H4 (cell line): Measurements from ENCODE around the gene SULT1B1. TPM values are rescaled to one million over a fixed set of nuclear protein-coding genes. Genes with fewer than 3 reads are reported as not detected.
"Not testable (repeated sequence)": the region's sequence is repeated elsewhere in the genome, so short reads cannot be mapped to it uniquely, and the experiment has no call there.

Experiments
- DNase-seq: peaks from one replicate; pipeline ENCODE4 v3.0.0-alpha.2; 2015; ENCODE audit warnings: low spot score
- total RNA-seq: library from RNA; depleted of rRNA; stranded (reverse); fragments of >200 nt; shearing (Covaris generic); gene quantifications from 2 replicates; pipeline ENCODE4 v1.2.3, GENCODE V29; 2014; rRNA removed

The SULT1B1 gene
- 0.70 and 1.8 TPM in 2 replicates for total RNA-seq

DNA sequence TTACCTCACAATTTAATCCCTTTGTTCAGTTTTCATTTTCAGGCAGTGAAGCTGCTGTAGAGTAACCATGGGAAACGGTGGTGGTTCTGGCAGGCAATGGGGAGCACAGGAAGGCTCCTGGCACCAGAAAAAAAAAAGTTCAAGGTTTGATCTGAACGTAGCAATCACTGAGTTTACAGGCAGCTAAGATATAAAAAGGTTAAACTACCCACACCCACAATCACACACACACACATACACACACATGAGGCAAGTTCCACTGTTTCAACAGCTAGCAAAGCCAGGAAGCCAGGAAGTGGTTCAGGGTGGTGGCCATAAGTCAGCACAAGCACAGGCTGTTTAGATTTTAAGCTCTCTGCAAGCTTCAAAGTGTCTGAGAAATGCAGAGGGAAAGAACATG is at the start of gene SULT1B1:
SULT1B1 (minus strand) TSS at position 166 of the 400 bp plus-strand sequence. CDS start 5,403 bp downstream, outside the sequence.
- peak; percentile 86 for DNase-seq

DNA sequence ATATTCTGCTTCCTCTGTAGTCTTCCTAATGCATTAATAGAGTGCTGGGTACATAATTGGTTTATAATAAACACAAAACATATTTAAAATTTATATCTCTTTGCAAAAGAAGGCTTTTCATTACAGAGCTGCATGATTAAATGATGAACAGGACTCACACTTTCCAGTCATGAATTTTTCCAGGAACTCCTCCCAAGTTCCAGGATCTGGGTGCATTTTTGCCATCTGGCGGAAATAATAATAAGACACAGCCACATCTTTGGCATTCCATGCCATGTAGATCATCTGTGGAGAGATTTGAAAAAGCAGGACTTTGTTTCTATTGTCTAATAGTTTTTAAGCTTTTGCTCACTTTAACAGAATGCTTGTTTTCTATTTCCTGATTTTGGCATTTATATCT is 40.2 kb upstream of the SULT1B1 start:
- no peak for DNase-seq

DNA sequence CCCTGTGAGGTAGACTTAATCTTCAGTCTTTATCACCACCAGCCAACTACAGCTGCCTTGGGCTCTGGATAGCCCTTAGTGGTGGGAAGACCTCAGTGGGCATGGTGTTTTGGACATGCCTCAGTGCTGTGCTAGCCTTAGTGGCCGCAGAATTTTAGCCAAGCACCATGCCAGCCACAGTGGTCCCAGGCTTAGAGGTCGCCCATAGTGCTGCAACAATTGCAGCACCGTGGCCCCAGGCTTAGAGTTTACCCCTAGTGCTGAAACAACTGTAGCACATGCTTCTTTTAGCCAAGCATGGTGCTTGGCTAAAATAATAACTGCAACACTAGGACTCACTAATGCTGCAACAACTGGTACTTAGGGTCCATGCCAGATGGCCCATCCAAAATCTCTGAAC is 38.9 kb upstream of the SULT1B1 start:
- no peak for DNase-seq

DNA sequence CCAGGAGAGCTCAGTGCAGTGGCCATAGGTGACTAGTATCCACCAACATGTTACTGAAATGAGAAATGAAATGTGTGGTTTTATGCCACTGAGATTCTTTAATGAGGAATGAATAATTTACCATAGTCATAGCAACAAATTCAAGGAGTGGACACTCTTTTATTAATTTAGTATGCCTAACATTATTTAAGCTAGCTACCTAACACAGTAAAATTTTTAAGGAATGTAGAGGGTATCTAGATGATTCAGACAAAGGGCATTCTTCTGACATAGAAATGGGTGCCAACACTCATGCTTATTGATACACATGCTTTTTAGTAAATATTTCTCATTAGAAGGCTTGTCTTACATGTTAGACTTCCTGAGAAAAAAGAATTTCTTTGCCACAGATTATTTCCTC is 33.3 kb upstream of the SULT1B1 start:
- no peak for DNase-seq

DNA sequence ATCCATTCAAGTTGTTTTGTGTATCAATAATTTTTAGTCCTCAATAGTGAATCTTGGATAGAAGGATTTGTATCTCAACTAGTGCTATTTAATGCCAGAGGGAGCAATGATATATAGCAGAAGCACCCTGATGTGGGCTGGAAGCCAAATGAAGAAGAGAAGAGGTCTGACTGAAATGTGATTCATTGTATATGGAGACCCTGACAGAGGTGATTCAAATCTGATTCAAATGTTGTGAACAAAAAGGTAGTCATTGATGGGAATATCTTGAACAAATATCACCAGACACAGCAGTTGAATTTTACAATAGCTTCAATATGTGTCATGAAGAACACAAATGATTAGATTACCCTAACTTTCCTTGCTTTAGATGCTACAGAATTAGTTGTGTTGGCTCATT is 27.5 kb upstream of the SULT1B1 start:
- no peak for DNase-seq

DNA sequence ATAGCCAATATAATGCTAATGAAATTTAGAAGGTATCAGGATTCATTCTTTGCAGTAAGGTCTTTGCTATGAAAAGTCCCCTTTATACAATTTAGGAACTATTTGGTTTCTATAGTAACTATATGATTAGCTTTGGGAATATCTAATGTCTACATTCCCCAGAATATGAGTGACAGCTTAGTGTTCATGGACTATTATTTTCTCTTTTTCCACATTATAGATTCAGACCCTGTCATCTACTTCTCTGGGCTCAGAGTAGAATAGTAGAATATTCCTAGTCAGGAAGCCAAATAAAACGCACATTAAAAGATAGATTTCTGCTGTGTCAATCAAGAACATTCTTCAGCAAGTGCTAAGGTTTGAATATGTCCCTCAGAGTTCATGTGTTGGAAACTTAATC is 26.1 kb upstream of the SULT1B1 start:
- no peak for DNase-seq

DNA sequence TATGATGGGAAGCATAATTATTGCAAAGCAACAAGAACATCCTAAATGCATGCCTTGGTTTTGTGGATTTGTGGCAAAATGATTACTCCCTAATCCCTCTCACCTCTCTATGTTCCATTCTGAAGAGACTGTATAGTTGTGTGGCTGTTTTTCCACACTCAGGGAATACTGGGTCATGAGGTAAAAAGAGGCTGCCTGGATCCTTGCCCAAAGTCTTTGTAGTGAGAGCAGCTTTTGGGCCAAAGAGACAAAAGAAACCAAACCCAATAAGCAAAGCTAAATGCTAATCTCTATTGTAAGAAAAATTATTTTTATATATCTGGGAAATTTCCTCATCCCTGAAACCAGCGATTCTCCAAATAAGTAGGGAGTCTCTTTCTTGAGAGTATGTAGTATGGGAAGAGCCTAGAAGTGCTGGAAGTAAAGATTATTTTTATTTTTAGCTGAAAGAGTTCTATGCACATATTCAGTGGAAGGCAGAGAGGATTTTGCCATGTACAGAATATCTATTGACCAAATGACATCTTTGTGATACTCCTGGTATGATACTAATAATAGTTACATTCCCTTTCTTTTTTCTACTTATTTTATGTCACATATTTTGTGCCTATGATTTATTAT is 24.9 kb upstream of the SULT1B1 start:
- no peak for DNase-seq

DNA sequence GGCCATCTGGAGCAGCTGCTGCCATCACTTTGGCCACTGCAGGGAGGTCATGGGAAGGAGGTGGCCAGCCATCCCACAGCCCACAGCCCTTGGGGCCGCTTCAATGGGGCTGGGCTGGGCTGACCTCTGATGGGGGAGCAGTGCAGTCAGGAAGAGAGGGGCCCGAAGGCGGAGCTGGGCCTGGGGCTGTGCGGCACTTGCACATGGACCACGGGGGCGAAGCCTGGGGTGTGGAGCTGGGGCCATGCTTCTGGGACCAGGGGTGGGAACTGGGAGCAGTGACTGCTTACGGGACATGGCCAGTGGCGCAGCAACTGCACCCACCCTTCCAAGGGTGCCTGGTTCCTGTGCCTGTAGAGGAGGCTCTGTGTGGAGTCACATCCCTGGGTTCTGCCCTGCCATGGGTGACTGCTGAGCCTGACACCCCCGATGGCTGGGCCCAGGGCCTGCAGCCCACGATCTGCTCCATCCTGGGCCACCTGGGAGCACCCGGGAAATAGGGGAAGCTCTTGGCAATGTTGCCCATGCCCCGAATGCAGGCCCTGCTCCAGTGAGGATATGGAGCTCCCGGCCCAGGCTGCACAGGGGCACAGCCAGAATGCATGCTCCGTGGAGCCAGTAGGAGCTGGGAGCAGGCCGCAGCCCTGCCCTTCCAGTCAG is 22.4 kb upstream of the SULT1B1 start:
- no peak for DNase-seq

DNA sequence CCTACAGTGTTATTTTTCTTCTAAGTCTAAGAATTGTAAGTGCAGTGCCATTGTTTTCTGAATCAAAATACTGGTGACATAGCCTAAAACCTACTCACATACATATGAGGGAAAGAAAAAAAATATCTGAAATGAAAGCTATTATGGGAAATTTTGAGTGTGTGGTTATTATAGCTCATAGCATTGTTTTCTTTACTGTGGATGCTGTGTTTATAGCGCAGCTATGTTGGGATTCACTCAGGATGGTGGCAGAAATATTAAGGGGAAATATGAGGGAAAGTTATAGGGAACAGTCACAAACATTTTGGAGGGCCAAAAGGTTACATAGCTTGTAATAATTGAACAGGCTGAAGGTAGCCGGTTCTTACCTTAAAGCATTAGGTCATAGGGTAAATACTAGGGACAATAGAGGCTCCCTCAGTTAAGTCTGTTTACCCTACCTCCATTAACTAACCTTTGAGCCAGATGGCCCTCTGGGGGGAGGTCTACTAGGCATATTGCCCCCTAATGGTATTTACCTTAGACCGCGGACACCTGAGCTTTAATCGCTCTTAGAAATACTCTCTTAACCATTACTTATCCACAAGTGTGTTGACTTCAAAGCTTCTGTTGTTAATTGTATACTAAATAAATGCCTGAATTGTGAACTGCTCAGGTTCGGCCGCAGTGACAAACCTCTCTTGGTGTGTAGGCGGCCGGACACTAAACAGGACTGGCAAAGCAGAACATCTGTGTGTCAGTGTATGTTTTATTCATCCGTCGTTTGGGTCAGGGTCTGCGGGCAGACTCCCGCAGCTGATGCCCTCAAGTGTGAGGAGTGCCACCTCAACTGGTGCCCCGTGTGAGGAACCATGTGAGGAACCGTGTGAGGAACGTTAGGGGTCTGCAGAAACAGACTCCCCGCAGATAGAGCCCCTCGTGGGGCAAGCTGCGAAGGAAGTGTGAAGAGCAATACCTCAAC is 21.3 kb upstream of the SULT1B1 start:
- DNase-seq: no peak

DNA sequence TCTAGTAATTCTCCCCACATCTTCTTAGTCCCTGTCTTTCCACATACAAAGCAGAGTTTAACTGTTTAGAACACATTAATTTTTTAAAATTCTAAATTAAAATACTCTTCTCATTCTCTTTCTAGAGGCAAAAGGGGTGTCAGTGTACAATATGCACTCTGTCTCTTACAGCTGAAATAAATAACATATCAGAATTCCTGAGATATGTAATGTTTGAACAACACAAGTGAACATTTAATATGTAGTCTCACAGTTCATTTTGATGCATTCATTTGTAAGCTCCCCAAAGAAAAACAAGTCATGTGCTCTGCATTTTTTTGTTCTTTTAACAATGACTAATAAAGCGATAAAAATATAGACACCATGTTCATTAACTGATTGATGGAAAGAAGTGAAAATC is 19.7 kb upstream of the SULT1B1 start:
- DNase-seq: no peak

DNA sequence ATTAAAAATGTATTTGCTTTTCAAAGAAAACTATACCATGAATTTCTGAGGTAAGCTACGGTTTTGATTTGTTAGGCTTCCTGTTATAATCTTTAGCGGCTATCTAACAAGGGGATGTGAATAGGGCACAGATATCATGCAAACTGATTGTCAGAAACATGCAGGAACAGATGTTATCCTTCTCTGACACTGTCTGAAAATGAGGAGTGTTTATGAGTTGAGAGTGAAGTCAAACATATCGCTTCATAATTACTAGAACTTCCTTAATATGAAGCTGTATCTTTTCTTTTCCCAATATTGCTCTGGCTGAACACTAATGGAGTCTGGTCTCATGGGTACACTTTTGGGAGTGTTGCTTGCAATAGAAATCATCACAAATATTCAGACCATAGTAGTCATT is 16.3 kb upstream of the SULT1B1 start:
- DNase-seq: no peak

DNA sequence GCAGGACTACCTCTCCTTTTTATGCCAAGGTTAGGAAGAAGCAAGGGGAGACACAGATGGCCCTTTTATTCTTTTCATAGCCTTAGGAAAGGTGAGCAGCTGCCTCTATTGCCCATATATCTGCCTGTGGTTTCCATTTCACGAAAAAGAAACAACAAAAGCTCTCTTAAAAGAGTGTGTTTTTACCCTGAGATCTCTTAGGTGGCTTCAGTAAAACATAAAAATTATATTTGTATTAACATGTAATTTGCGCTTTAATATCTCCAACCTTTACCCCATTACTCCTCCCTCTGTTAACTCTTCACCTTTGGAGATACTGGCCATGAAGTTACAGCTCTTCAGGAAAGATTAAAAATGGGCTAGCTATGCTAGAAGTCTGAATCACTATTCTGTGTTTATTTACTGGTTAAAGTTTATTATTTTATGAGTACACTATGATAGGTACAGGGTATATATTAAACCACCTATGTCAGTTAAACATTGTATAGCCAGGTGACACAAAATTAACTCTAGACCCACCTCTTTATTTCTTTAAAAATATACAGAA is 15.0 kb upstream of the SULT1B1 start:
- DNase-seq: no peak

DNA sequence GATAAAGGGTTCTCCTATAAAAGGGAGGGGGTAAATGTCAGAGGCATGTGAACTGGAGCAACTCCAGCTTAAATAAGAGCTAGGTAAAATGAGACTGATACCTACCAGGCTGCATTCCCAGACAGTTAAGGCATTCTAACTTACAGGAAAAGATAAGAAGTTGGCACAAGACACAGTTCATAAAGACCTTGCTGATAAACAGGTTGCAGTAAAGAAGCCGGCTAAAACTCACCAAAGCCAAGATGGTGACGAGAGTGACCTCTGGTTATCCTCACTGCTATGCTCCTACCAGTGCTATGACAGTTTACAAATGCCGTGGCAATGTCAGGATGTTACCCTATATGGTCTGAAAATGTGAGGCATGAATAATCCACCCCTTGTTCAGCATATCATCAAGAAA is 13.1 kb upstream of the SULT1B1 start:
- no peak for DNase-seq

DNA sequence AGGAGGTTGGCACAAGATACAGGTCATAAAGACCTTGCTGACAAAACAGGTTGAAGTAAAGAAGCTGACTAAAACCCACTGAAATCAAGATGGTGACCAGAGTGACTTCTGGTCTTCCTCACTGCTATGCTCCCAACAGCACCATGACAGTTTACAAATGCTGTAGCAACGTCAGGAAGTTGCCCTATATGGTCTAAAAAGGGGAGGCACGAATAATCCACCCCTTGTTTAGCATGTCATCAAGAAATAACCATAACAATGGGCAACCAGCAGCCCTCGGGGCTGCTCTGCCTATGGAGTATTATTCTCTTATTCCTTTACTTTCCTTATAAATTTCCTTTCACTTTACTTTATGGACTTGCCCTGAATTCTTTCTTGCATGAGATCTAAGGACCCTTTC is 8.1 kb upstream of the SULT1B1 start:
- not testable (repeated sequence) for DNase-seq

DNA sequence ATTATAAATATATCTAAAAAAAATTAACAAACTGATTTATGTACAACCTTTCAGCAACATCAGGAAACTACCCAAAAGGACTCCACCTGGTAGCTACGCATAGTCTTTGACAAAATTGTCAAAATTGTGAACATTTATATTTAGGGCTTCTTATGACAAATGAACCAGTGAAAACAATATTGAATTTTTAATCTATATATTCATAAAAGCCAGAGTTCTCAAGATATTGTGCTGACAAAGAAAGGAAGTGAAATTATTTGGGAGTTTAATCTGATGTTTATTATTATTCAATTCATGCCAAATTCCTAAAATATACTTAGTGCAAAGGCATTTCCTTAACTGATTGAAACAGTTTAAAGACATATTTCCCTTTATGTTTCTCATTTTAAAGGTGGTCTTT is 5.3 kb upstream of the SULT1B1 start:
- no peak for DNase-seq

DNA sequence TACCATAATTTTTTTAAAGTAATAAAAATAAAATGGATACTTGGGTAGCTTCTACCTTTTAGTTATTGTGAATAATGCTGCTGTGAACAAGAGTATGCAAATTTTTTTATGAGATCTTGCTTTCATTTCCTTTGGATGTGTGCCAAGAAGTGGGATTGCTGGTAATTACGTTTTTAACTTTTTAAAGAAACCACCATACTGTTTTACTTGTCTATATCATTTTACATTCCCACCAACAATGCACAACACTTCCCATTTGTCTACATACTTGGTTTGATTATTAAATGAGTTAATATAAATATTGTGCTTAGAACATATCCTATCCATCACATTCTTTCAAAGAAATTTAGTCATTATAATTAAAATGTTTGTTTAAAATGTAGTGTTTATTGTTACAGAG is 3.9 kb upstream of the SULT1B1 start:
- no peak for DNase-seq

DNA sequence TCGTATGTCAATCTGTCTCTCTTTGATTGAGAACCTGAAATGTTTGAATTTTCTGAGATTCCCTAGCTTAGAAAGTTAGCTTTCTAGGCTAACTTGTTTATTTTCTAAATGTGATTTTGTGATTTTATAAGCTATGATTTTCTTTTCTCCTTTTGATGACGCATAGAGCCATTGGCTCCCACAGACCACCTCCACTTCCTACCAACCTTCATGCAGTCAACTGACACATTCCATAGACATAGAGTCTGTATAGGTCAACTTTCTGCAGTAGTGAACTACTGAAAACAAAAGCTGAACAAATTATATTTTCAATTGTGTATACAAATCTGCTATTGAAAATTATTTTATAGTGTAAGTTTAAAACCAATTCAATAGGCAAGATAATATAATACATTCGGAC is 2.8 kb upstream of the SULT1B1 start:
- no peak for DNase-seq

DNA sequence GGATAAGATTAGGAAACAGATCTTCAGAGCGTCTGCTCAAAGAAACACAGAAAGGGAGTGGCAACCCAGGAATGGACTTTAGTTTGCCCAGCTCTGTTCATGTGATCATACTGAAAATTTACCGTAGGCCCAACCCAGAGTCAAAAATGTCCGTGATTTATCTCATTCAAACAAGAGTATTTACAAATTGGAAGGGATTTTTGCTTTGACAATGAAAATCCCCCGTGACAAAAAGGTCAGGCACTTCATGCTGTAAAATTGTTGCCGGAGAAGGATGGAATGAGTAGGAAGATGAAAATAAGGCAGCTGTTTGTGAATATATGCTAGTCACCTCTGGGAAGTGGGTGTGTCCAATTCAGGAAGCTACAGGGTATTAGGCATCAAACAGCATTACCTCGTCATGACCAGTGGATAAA is 1.2 kb downstream of the SULT1B1 start:
- DNase-seq: peak; percentile 14

DNA sequence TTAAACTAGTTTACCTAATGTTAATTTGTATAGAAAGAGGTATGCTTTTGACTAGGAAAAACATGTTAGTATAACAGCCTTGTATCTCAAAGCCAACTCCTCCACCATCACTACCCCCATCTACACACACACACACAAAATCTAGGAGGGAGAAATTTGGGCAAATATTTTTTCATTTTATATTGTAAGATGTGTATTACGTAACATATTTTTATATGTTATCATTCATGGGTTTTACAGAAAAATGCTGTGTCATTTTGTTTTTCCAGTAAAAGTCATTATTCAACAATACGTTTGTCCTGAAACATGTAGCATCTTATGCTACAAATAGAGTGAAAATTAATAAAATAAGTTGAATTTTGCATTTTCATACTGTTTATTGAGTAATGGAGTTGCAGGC is 3.0 kb downstream of the SULT1B1 start:
- no peak for DNase-seq

DNA sequence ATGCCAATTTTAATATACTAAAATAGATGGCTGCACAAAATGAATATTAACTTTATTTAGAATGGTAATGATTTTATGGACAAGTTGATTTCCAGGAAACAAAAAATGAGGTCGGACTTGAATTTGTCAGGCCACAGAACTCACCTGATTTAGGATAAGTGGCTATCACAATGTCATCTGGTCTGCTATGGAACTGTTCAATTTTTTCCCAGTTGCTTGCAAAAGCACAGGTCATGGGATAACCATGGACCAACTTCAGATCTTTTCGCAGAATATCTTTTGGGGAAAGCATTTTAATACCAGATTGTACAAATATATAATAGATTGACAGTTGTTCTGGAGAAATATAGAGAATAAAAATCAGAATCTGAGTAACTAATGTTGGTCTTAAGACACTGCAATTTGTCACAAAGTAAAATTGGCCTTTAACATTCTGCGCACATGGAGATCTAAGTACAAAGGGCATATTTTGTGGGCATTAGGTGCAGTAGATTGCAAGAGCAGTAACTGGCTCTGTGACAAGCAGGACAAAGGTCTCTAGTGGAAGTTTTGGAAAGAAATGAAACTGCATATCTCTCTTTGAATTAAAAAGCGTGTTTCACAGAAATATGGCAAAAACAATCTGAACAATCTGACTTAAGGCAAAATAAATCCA is 5.4 kb downstream of the SULT1B1 start:
- no peak for DNase-seq

DNA sequence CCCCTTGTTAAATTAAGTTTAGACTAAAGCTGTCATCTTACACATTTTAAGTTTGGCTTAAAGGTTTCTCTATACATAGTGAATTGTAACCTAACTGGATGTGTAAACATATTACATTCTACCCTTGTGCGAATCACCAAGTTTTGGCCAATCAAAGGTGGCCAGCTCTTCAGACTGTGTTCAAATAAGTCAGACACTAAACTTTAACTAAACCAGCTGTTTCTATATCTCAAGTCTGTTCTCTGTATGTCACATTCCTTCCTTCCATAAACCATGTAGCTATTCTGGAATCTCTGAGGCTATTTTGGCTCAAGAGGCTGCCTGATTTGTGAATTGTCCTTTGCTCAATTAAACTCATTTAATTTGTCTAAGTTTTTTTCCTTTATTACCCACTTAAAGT is 6.7 kb downstream of the SULT1B1 start:
- no peak for DNase-seq

DNA sequence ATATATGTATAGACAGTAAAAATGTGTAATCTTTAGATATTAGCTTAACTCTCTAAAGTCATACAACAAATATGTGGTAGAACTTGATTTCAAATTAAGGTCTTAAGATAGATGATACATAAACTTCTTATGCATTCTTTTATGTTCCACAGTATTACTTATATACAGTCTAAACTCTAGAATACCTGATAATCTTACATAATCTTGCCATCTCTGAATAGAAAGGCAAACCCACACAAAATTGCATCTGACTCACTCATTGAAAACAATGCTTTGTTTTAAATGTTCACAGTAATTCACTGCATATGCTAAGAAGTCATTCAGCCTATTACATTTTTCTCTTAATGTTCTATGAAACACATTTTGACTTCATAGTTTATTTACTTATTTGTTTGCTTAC is 10.1 kb downstream of the SULT1B1 start:
- DNase-seq: no peak
